Measurements from ENCODE around the gene FXYD3.

GRCh38 chr19:35100588-35101533 lies 14.8 kb upstream of the FXYD3 start:
- TF ChIP-seq CTCF (IDR thresholded peaks at IDR 0.05) = no peak
- TF ChIP-seq POLR2AphosphoS5 (IDR thresholded peaks at IDR 0.05) = no peak
- TF ChIP-seq POLR2A (IDR thresholded peaks at IDR 0.05) = no peak

Data from prostate gland (tissue), 2 donors.